ENCODE measurements around the gene LMX1A.

GRCh38 chr1:165317612-165318011 is 38.9 kb downstream of the LMX1A start:
- TF ChIP-seq CTCF (conservative IDR thresholded peaks at IDR 0.05; ENCODE audit: low read depth in 2 of 2): no peak
- no peak for TF ChIP-seq CREB1 (CRISPR knock-in tag; IDR thresholded peaks at IDR 0.05; ENCODE audit: low read depth)
- TF ChIP-seq EZH2 (IDR thresholded peaks at IDR 0.05; ENCODE audit: low read depth, unreplicated experiment): no peak
- TF ChIP-seq EZH2phosphoT487 (IDR thresholded peaks at IDR 0.05; ENCODE audit: unreplicated experiment): no peak
- no peak for TF ChIP-seq POLR2AphosphoS5 (IDR thresholded peaks at IDR 0.05; ENCODE audit: low read depth)
- no peak for TF ChIP-seq STAT1 (IDR thresholded peaks at IDR 0.05; ENCODE audit: unreplicated experiment)
- TF ChIP-seq ZNF114 (CRISPR knock-in tag; IDR thresholded peaks at IDR 0.05): no peak
- TF ChIP-seq REST (IDR thresholded peaks at IDR 0.05; ENCODE audit: unreplicated experiment): no peak
- no peak for TF ChIP-seq JUNB (IDR thresholded peaks at IDR 0.05; ENCODE audit: unreplicated experiment)
- TF ChIP-seq NANOG (IDR thresholded peaks at IDR 0.05; ENCODE audit: borderline replicate concordance): no peak
- TF ChIP-seq ETS1 (IDR thresholded peaks at IDR 0.05): no peak
- TF ChIP-seq ZNF331 (CRISPR knock-in tag; IDR thresholded peaks at IDR 0.05; ENCODE audit: low read depth): no peak

Measured in GM23338 (cell line).